ENCODE data around the gene SUSD1.

GRCh38 chr9:112017878-112018277 lies 157.2 kb downstream of the SUSD1 start:
- TF ChIP-seq CTCF (conservative IDR thresholded peaks at IDR 0.05; ENCODE audit: low read length) (no peak), EZH2phosphoT487 (IDR thresholded peaks at IDR 0.05; ENCODE audit: borderline replicate concordance) (no peak)

Data from Loucy (cell line).